Measurements from ENCODE around the gene C2CD2L. TPM values are rescaled to one million over a fixed set of nuclear protein-coding genes. Genes with fewer than 3 reads are reported as not detected.

Gene C2CD2L
- total and polyA plus RNA-seq, 12 donors = 6.1 to 13.7 (median 8.4) TPM

GRCh38 chr11:119145551-119145950, 38.4 kb downstream of the C2CD2L start:
- no peak for TF ChIP-seq CTCF (IDR thresholded peaks at IDR 0.05)
- 40 to 44% methylated on average over 3 of the region's 3 CpGs for WGBS, 2 donors
- Histone ChIP-seq H3K36me3 (no peaks in the 10 kb centered on the region), H3K27ac (no peak overlapping the region), H3K9me3 (no peaks in the 10 kb centered on the region), H3K27me3 (peaks cover 0 to 55% (median 18%) of the 10 kb centered on the region in 7 donors), H3K4me1 (peaks cover 0 to 21% (median 11%) of the 10 kb centered on the region in 9 donors), H3K4me3 (no peak overlapping the region)
- intact Hi-C loops (cut with DNase I) = loop anchor here (2.0 to 10.0 kb wide), 6 partner anchors 47 to 179 kb away; no protein-coding TSS in a partner anchor
- DNase-seq (no peak), ATAC-seq (no peak)

GRCh38 chr11:119147604-119148333, 40.6 kb downstream of the C2CD2L start:
- no peak for TF ChIP-seq CTCF (IDR thresholded peaks at IDR 0.05)
- Histone ChIP-seq H3K27me3 (peaks cover 0 to 72% (median 18%) of the 10 kb centered on the region in 7 donors), H3K9me3 (no peaks in the 10 kb centered on the region), H3K27ac (no peak overlapping the region), H3K4me1 (peaks cover 0 to 24% (median 11%) of the 10 kb centered on the region in 9 donors), H3K4me3 (no peak overlapping the region), H3K36me3 (no peaks in the 10 kb centered on the region)
- intact Hi-C loops (cut with DNase I) = loop anchor here in 7 of 10 donors (5.0 to 10.0 kb wide), 5 partner anchors 45 to 177 kb away; no protein-coding TSS in a partner anchor
- DNase-seq = no peak
- ATAC-seq = no peak
- WGBS, 2 donors = 68 to 77% methylated on average over 6 of the region's 6 CpGs

- intact Hi-C loops (cut with DNase I) = loop anchor here in 7 of 10 donors (5.0 to 10.0 kb wide), 5 partner anchors 44 to 176 kb away; no protein-coding TSS in a partner anchor
- peaks cover 0 to 24% (median 11%) of the 10 kb centered on the region in 9 donors for H3K4me1 ChIP-seq
- no peaks in the 10 kb centered on the region for H3K9me3 ChIP-seq
- H3K4me3 ChIP-seq = peak overlapping the region; percentile 8 to 68 (median 62)
- peak in 1 of 8 donors; percentile 19 for ATAC-seq
- no peak for DNase-seq
- peak overlapping the region in 1 of 10 donors; percentile 10 for H3K27ac ChIP-seq
- no peaks in the 10 kb centered on the region for H3K36me3 ChIP-seq
- TF ChIP-seq CTCF (IDR thresholded peaks at IDR 0.05) = no peak
- WGBS, 2 donors = 2 to 3% methylated on average over 16 of the region's 16 CpGs
- peaks cover 0 to 77% (median 18%) of the 10 kb centered on the region in 7 donors for H3K27me3 ChIP-seq
These were observed 41.5 kb downstream of the C2CD2L start for GRCh38 chr11:119148720-119149017.

GRCh38 chr11:119149018-119149785, 42.1 kb downstream of the C2CD2L start, which contains the start of gene ABCG4:
Gene ABCG4, plus strand, starts transcription at chr11:119149052. Its CDS starts 914 bp downstream, at chr11:119149966.
- no peaks in the 10 kb centered on the region for H3K36me3 ChIP-seq
- H3K4me1 ChIP-seq = peaks cover 0 to 24% (median 11%) of the 10 kb centered on the region in 9 donors
- peaks cover 0 to 77% (median 18%) of the 10 kb centered on the region in 7 donors for H3K27me3 ChIP-seq
- H3K27ac ChIP-seq = peak within 1 kb of the TSS in 1 of 10 donors; percentile 10
- peak within 1 kb of the TSS; percentile 8 to 68 (median 62) for H3K4me3 ChIP-seq
- 1 to 2% methylated on average over 30 to 73 of the region's 73 CpGs for WGBS, 2 donors
- ATAC-seq (peak; percentile 23 to 59 (median 36)), DNase-seq (peak in 1 of 2 donors; percentile 48)
- intact Hi-C loops (cut with DNase I) = loop anchor here in 7 of 10 donors (5.0 to 10.0 kb wide), 5 partner anchors 43 to 176 kb away; no protein-coding TSS in a partner anchor
- no peaks in the 10 kb centered on the region for H3K9me3 ChIP-seq
- TF ChIP-seq CTCF (IDR thresholded peaks at IDR 0.05) = no peak

All from heart right ventricle (tissue), 16 donors.